HepG2 (cell line): Measurements from ENCODE around the gene SLC16A5. TPM values are rescaled to one million over a fixed set of nuclear protein-coding genes. Genes with fewer than 3 reads are reported as not detected.

Experiments used
- DPF2 ChIP-seq: sonication (generic); formaldehyde crosslinking; IDR thresholded peaks from 2 replicates; pipeline ENCODE4 v1.4.0; 2020; ENCODE audit warnings: mild to moderate bottlenecking, low read depth, missing genetic modification reagents, borderline replicate concordance
- ESRRA ChIP-seq: sonication (generic); formaldehyde crosslinking; IDR thresholded peaks from 2 replicates; pipeline ENCODE4 v1.5.1; 2020; ENCODE audit warnings: mild to moderate bottlenecking, low read depth, missing genetic modification reagents
- FIP1L1 ChIP-seq: fragments of 200-400 bp; formaldehyde crosslinking; IDR thresholded peaks from 2 replicates; pipeline ENCODE4 v1.6.1; 2018; ENCODE audit warnings: low read depth, mild to moderate bottlenecking, low read length, moderate library complexity, borderline replicate concordance; ENCODE audit not compliant: insufficient read depth
- KLF11 ChIP-seq: IDR thresholded peaks from 2 replicates; pipeline ENCODE4 v1.6.1; 2016; ENCODE audit warnings: missing compliant biosample characterization
- MNT ChIP-seq: fragments of 450-650 bp; IDR thresholded peaks from 2 replicates; pipeline ENCODE4 v1.6.1; 2016
- PAX8 ChIP-seq: sonication (generic); formaldehyde crosslinking; IDR thresholded peaks from 2 replicates; pipeline ENCODE4 v1.8.0; 2022; ENCODE audit warnings: mild to moderate bottlenecking, missing genetic modification reagents, borderline replicate concordance
- POGK ChIP-seq: sonication (generic); formaldehyde crosslinking; conservative IDR thresholded peaks from 2 replicates; pipeline ENCODE4 v1.8.0; 2022; ENCODE audit warnings: mild to moderate bottlenecking, moderate library complexity, missing genetic modification reagents
- POLR2A ChIP-seq, 2 experiments: IDR thresholded peaks; 2 replicates each; pipeline ENCODE4 v1.6.1; 2011; ENCODE audit warnings: low read depth in 2 of 2, low read length in 2 of 2, mild to moderate bottlenecking in 1 of 2, moderate library complexity in 1 of 2; ENCODE audit not compliant: insufficient read depth in 1 of 2
- RBAK ChIP-seq: sonication (generic); formaldehyde crosslinking; IDR thresholded peaks from 2 replicates; pipeline ENCODE4 v1.5.1; 2020; ENCODE audit warnings: mild to moderate bottlenecking, missing genetic modification reagents
- SP4 ChIP-seq: sonication (generic); formaldehyde crosslinking; IDR thresholded peaks from 2 replicates; pipeline ENCODE4 v1.8.1; 2023; ENCODE audit warnings: mild to moderate bottlenecking, missing genetic modification reagents
- TFAP4 ChIP-seq: sonication (generic); IDR thresholded peaks from 2 replicates; pipeline ENCODE4 v1.6.1; 2016; ENCODE audit warnings: low read depth, borderline replicate concordance
- TGIF2 ChIP-seq: IDR thresholded peaks from 2 replicates; pipeline ENCODE4 v1.6.1; 2016; ENCODE audit warnings: control low read depth, missing compliant biosample characterization
- ZFP90 ChIP-seq: sonication (generic); formaldehyde crosslinking; IDR thresholded peaks from 2 replicates; pipeline ENCODE4 v1.8.0; 2022; ENCODE audit warnings: missing genetic modification reagents, mild to moderate bottlenecking, inconsistent platforms, borderline replicate concordance
- ZNF143 ChIP-seq: sonication (generic); formaldehyde crosslinking; IDR thresholded peaks from 2 replicates; pipeline ENCODE4 v1.4.0; 2020; ENCODE audit warnings: missing genetic modification reagents
- ZNF281 ChIP-seq: sonication (generic); formaldehyde crosslinking; IDR thresholded peaks from 2 replicates; pipeline ENCODE4 v1.4.0; 2020; ENCODE audit warnings: missing genetic modification reagents, borderline replicate concordance
- ZNF563 ChIP-seq: sonication (generic); formaldehyde crosslinking; IDR thresholded peaks from 2 replicates; pipeline ENCODE4 v1.8.0; 2022; ENCODE audit warnings: mild to moderate bottlenecking, moderate library complexity, missing genetic modification reagents
- ZNF746 ChIP-seq: sonication (generic); formaldehyde crosslinking; IDR thresholded peaks from 2 replicates; pipeline ENCODE4 v1.8.0; 2022; ENCODE audit warnings: mild to moderate bottlenecking, missing genetic modification reagents
- ZNF782 ChIP-seq: sonication (generic); formaldehyde crosslinking; IDR thresholded peaks from 2 replicates; pipeline ENCODE4 v1.4.0; 2020; ENCODE audit warnings: missing genetic modification reagents, mild to moderate bottlenecking, borderline replicate concordance
- polyA plus RNA-seq, 8 experiments: library from polyadenylated mRNA; depleted of rRNA in 3 of 8; stranded (reverse) in 7 of 8; unstranded in 1 of 8; fragments of >200 nt; fragmentation: Illumina TruSeq in 4 of 8; extraction: Trizol in 4 of 8; gene quantifications; 2 replicates each; pipeline versions ENCODE4 v1.2.1 to v1.2.3, GENCODE V29; 2011 to 2016; ENCODE audit warnings: low read depth in 4 of 8, missing spikeins in 1 of 8, mixed read lengths in 1 of 8; ENCODE audit not compliant: insufficient read depth in 1 of 8
- total RNA-seq, 5 experiments: library from RNA; depleted of rRNA; stranded (reverse); fragments of >200 nt; fragmentation: Illumina TruSeq; extraction: Trizol; gene quantifications; 2 replicates each; pipeline ENCODE4 v1.2.3, GENCODE V29; 2016; ENCODE audit warnings: low read depth in 1 of 5

The SLC16A5 gene
- total and polyA plus RNA-seq, 2 of the 13 experiments (the other 11 are each of a cell fraction or from before 2014, with no cell fraction given): 0.69 to 5.6 TPM

DNA sequence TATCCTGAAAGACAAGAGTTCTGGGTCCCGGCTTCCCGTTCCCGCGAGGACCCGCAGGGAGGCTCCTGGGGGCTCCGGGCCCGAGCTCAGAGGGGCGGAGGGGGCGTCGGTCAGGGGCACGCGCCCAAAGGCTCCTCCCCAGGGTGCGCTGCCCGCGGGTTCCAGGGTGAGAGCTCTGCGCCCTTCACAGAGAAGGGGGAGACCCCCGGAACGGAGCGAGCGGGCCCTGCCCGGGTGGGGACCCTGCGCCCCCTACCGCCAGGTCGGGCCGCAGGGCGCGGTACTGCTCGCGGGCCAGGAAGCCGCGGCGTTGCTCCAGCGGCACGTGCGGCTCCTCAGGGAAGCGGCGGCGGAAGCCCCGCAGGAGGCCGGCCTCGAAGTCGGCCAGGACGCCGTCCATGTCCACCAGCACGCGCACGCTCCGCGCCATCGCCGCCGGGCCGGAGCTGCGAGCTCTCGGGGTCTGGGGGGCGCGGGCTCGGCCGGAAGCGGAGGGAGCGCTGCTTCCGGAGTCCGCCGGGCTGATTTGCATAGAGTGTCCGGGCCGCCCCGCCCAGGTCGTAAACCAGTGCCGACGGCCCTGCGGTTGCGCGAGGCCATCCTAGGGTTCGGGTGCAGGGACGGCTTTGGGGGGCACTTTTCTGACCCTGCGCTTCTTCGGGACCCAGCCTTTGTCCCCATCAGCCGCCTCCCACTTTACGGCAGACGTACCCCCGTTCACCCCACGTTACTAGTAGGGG is 43.7 kb downstream of the SLC16A5 start, which contains the start of gene NT5C (continued):
- TF ChIP-seq ZNF143 (CRISPR knock-in tag): no peak; the same call in 1 of the 2 replicates
- TF ChIP-seq ZNF281 (CRISPR knock-in tag): no peak
- no peak for TF ChIP-seq FIP1L1
- TF ChIP-seq KLF11 (CRISPR knock-in tag): no peak; the same call in 1 of the 2 replicates
- no peak for TF ChIP-seq DPF2 (CRISPR knock-in tag)
- TF ChIP-seq ESRRA (CRISPR knock-in tag): peak; percentile 27; the same call in 1 of the 2 replicates
- peak; percentile 88; the same call in 1 of the 2 replicates for TF ChIP-seq POGK (CRISPR knock-in tag)
- peak; percentile 45 for TF ChIP-seq ZNF746 (CRISPR knock-in tag)
- TF ChIP-seq ZNF782 (CRISPR knock-in tag): no peak; the same call in 1 of the 2 replicates
- peak; percentile 92 for TF ChIP-seq ZNF563 (CRISPR knock-in tag)
- peak; percentile 82; the same call in 1 of the 2 replicates for TF ChIP-seq PAX8
- no peak for TF ChIP-seq RBAK (CRISPR knock-in tag)
- TF ChIP-seq TGIF2 (CRISPR knock-in tag): 0 out of 2 replicates have a peak, but pooled peaks have one; percentile 29
- peak; percentile 85 to 94 for TF ChIP-seq POLR2A (IDR thresholded peaks at IDR 0.05; ENCODE audit: insufficient read depth in 1 of 2, low read depth in 2 of 2, low read length in 2 of 2)
- no peak; the same call in 1 of the 2 replicates for TF ChIP-seq ZFP90 (CRISPR knock-in tag)
- TF ChIP-seq MNT: peak; percentile 4; the same call in 1 of the 2 replicates
- TF ChIP-seq SP4 (CRISPR knock-in tag): peak; percentile 88
- TF ChIP-seq TFAP4: no peak
